Upper lobe of right lung (tissue), 1 donor: ENCODE data around the gene APMAP. TPM values are rescaled to one million over a fixed set of nuclear protein-coding genes. Genes with fewer than 3 reads are reported as not detected.

ENCODE experiments used
- ATAC-seq: fragments of 200-7000 bp; cut with Tn5 transposase; one replicate; pipeline ENCODE4 v1.9.1; 2020; ENCODE audit warnings: mild to moderate bottlenecking, moderate library complexity
- DNase-seq: peaks from one replicate; pipeline ENCODE4 v3.0.0-alpha.2; 2020
- H3K27ac ChIP-seq: fragments of 200-600 bp; one replicate; pipeline ENCODE4 v1.8.0; 2022
- H3K27me3 ChIP-seq: fragments of 200-600 bp; one replicate; pipeline ENCODE4 v1.8.0; 2022; ENCODE audit warnings: mild to moderate bottlenecking
- H3K36me3 ChIP-seq: fragments of 200-600 bp; one replicate; pipeline ENCODE4 v1.8.0; 2022
- H3K4me1 ChIP-seq: fragments of 200-600 bp; one replicate; pipeline ENCODE4 v1.8.0; 2022
- H3K4me3 ChIP-seq: fragments of 200-600 bp; one replicate; pipeline ENCODE4 v1.8.0; 2022; ENCODE audit warnings: mild to moderate bottlenecking
- H3K9me3 ChIP-seq: fragments of 200-600 bp; one replicate; pipeline ENCODE4 v1.8.0; 2022
- CTCF ChIP-seq: fragments of 200-600 bp; IDR thresholded peaks from one replicate; pipeline ENCODE4 v1.8.0; 2022; ENCODE audit warnings: antibody characterized with exemption
- intact Hi-C: fragments of 100-400 bp; cut with DNase I; formaldehyde crosslinking; loops from one replicate; pipeline ENCODE4 v1.11.0; 2022
- total RNA-seq: library from RNA; stranded (reverse); fragmentation: NEBNext Ultra II Directional; extraction: Animal tissue kit (Norgen Biotek cat#: 25700); gene quantifications from one replicate; pipeline ENCODE4 v1.2.1, GENCODE V29; 2021
- donor health status: DM: no; HTN: yes; CAD: no; lungs with severe emphysema.

Gene APMAP
- total RNA-seq, 1 donor from 2014 or later, result 73.5 TPM

- peaks cover 73% of the 10 kb centered on the region for H3K36me3 ChIP-seq
- no peaks in the 10 kb centered on the region for H3K9me3 ChIP-seq
- H3K27me3 ChIP-seq, result no peaks in the 10 kb centered on the region
- H3K4me3 ChIP-seq, result no peak overlapping the region
- DNase-seq, result peak; percentile 53
- intact Hi-C loops, result no loop called here
- H3K27ac ChIP-seq, result no peak overlapping the region
- TF ChIP-seq CTCF, result no peak
- no peak for ATAC-seq
- peaks cover 11% of the 10 kb centered on the region for H3K4me1 ChIP-seq
Measured at GRCh38 chr20:25013478-25014380, 21.2 kb upstream of the APMAP start.

- no peak for TF ChIP-seq CTCF
- H3K27me3 ChIP-seq, result no peaks in the 10 kb centered on the region
- H3K9me3 ChIP-seq, result no peaks in the 10 kb centered on the region
- intact Hi-C loops, result no loop called here
- H3K36me3 ChIP-seq, result peaks cover 83% of the 10 kb centered on the region
- peaks cover 3% of the 10 kb centered on the region for H3K4me1 ChIP-seq
- no peak overlapping the region for H3K4me3 ChIP-seq
- no peak for ATAC-seq
- no peak for DNase-seq
- no peak overlapping the region for H3K27ac ChIP-seq
Measured at GRCh38 chr20:25012616-25013189, 20.2 kb upstream of the APMAP start.

- H3K4me1 ChIP-seq, result no peaks in the 10 kb centered on the region
- H3K27ac ChIP-seq, result no peak overlapping the region
- no peak for DNase-seq
- no peaks in the 10 kb centered on the region for H3K9me3 ChIP-seq
- peaks cover 92% of the 10 kb centered on the region for H3K36me3 ChIP-seq
- ATAC-seq, result peak; percentile 43
- no peaks in the 10 kb centered on the region for H3K27me3 ChIP-seq
- intact Hi-C loops, result no loop called here
- no peak for TF ChIP-seq CTCF
- no peak overlapping the region for H3K4me3 ChIP-seq
Measured at GRCh38 chr20:25011831-25012241, 19.3 kb upstream of the APMAP start.

GRCh38 chr20:25011261-25011660 is 18.7 kb upstream of the APMAP start:
- H3K4me3 ChIP-seq, result no peak overlapping the region
- no peaks in the 10 kb centered on the region for H3K27me3 ChIP-seq
- intact Hi-C loops, result no loop called here
- peaks cover 95% of the 10 kb centered on the region for H3K36me3 ChIP-seq
- no peaks in the 10 kb centered on the region for H3K4me1 ChIP-seq
- TF ChIP-seq CTCF, result no peak
- DNase-seq (peak; percentile 27), ATAC-seq (no peak)
- H3K9me3 ChIP-seq, result no peaks in the 10 kb centered on the region
- no peak overlapping the region for H3K27ac ChIP-seq

GRCh38 chr20:25009218-25010145 is 16.9 kb upstream of the APMAP start:
- TF ChIP-seq CTCF, result no peak
- Histone ChIP-seq H3K27ac (no peak overlapping the region), H3K4me1 (no peaks in the 10 kb centered on the region), H3K4me3 (no peak overlapping the region), H3K27me3 (no peaks in the 10 kb centered on the region), H3K9me3 (no peaks in the 10 kb centered on the region), H3K36me3 (peaks cover 89% of the 10 kb centered on the region)
- DNase-seq (peak; percentile 23), ATAC-seq (no peak)
- intact Hi-C loops, result no loop called here
